A673 (cell line): ENCODE results near the gene DYRK1A. TPM values are rescaled to one million over a fixed set of nuclear protein-coding genes. Genes with fewer than 3 reads are reported as not detected.

Experiments
- BruUV-seq: library from RNA; stranded (reverse); fragments of 400-500 nt; replicated peaks from 2 replicates; lab custom pipeline; 2021; lab: Mats Ljungman, UMichigan
- CTCF ChIA-PET: fragments of 300-600 bp; sonication (Branson Sonifier 250); formaldehyde crosslinking; loops from one replicate; lab custom pipeline; 2022; ENCODE audit warnings: antibody characterized with exemption; lab: Charles Lee
- POLR2A ChIA-PET: fragments of 300-600 bp; sonication (Branson Sonifier 250); formaldehyde crosslinking; loops from one replicate; lab custom pipeline; 2022; ENCODE audit warnings: antibody characterized with exemption; ENCODE audit not compliant: low non-redundant PET; lab: Charles Lee
- DNase-seq: peaks from one replicate; pipeline ENCODE4 v3.0.0-alpha.2; 2015; ENCODE audit warnings: low spot score
- H3K27ac ChIP-seq: fragments of 200-600 bp; sonication (generic); 2 replicates; pipeline ENCODE4 v1.5.1; 2016; ENCODE audit warnings: mixed run types, low read depth, mild to moderate bottlenecking, mixed read lengths, antibody characterized with exemption, low read length; ENCODE audit not compliant: poor library complexity, severe bottlenecking
- H3K27me3 ChIP-seq: fragments of 200-600 bp; sonication (generic); replicated peaks from 2 replicates; pipeline ENCODE4 v1.6.1; 2017; ENCODE audit warnings: mixed run types, low read depth, mild to moderate bottlenecking, mixed read lengths, antibody characterized with exemption, low read length; ENCODE audit not compliant: insufficient read depth, poor library complexity
- H3K36me3 ChIP-seq: fragments of 200-600 bp; sonication (generic); 2 replicates; pipeline ENCODE4 v1.6.1; 2016; ENCODE audit warnings: mixed run types, mild to moderate bottlenecking, mixed read lengths, antibody characterized with exemption, low read length; ENCODE audit not compliant: insufficient read depth, poor library complexity, severe bottlenecking
- H3K4me1 ChIP-seq: fragments of 200-600 bp; sonication (generic); 2 replicates; pipeline ENCODE4 v1.6.1; 2017; ENCODE audit warnings: mixed run types, mild to moderate bottlenecking, mixed read lengths, antibody characterized with exemption, low read length; ENCODE audit not compliant: insufficient read depth, poor library complexity, severe bottlenecking
- H3K4me3 ChIP-seq: fragments of 200-600 bp; sonication (generic); 2 replicates; pipeline ENCODE4 v1.5.1; 2016; ENCODE audit warnings: low read depth, mixed run types, mild to moderate bottlenecking, mixed read lengths, low read length; ENCODE audit not compliant: poor library complexity, severe bottlenecking
- H3K9me3 ChIP-seq: fragments of 200-600 bp; sonication (generic); 2 replicates; pipeline ENCODE4 v1.6.1; 2016; ENCODE audit warnings: mixed run types, low read depth, mild to moderate bottlenecking, mixed read lengths, antibody characterized with exemption, low read length; ENCODE audit not compliant: poor library complexity, severe bottlenecking
- CTCF ChIP-seq: fragments of 300-800, 200-600 bp; sonication (generic); conservative IDR thresholded peaks from 2 replicates; pipeline ENCODE4 v1.5.1; 2017; ENCODE audit warnings: low read depth, mild to moderate bottlenecking, antibody characterized with exemption, low read length, moderate library complexity, mixed read lengths
- EZH2 ChIP-seq: fragments of 200-600 bp; sonication (generic); IDR thresholded peaks from 2 replicates; pipeline ENCODE4 v1.6.1; 2017; ENCODE audit warnings: borderline replicate concordance, low read depth, mild to moderate bottlenecking, mixed read lengths, antibody characterized with exemption, low read length; ENCODE audit not compliant: poor library complexity, severe bottlenecking
- intact Hi-C: fragments of 100-400 bp; cut with micrococcal nuclease; formaldehyde crosslinking; loops from one replicate; pipeline ENCODE4 v1.10.0; 2022; ENCODE audit not compliant: unreplicated experiment
- total RNA-seq: library from RNA; stranded (reverse); gene quantifications from 2 replicates; pipeline ENCODE4 v1.2.3, GENCODE V29; 2021

The DYRK1A gene
- total RNA-seq, 1 experiment from 2014 or later = 70.5 TPM

GRCh38 chr21:37367703-37368540, 1.3 kb downstream of the DYRK1A start:
- H3K4me3 ChIP-seq = peak overlapping the region; percentile 65
- no peak for TF ChIP-seq CTCF
- no peak for TF ChIP-seq EZH2
- no peaks in the 10 kb centered on the region for H3K36me3 ChIP-seq
- BruUV-seq = no TSS peak
- peak overlapping the region; percentile 99 for H3K27ac ChIP-seq
- peaks cover 35% of the 10 kb centered on the region for H3K4me1 ChIP-seq
- POLR2A ChIA-PET = no interaction called here
- peak; percentile 36 for DNase-seq
- no peaks in the 10 kb centered on the region for H3K9me3 ChIP-seq
- CTCF ChIA-PET = interaction anchor here (0.6 kb wide), 1 partner anchor 249 kb away, joined by 4 read pairs; no protein-coding TSS in a partner anchor
- H3K27me3 ChIP-seq = no peaks in the 10 kb centered on the region
- intact Hi-C loops = loop anchor here (5.0 to 10.0 kb wide), 2 partner anchors 94 to 197 kb away; no protein-coding TSS in a partner anchor

GRCh38 chr21:37368541-37369279, 2.1 kb downstream of the DYRK1A start:
- H3K27me3 ChIP-seq = no peaks in the 10 kb centered on the region
- no TSS peak for BruUV-seq
- intact Hi-C loops = loop anchor here (5.0 to 10.0 kb wide), 2 partner anchors 94 to 196 kb away; no protein-coding TSS in a partner anchor
- peak overlapping the region; percentile 65 for H3K4me3 ChIP-seq
- H3K4me1 ChIP-seq = peaks cover 40% of the 10 kb centered on the region
- TF ChIP-seq CTCF (no peak), EZH2 (no peak)
- CTCF ChIA-PET = no interaction called here
- POLR2A ChIA-PET = no interaction called here
- H3K36me3 ChIP-seq = no peaks in the 10 kb centered on the region
- no peaks in the 10 kb centered on the region for H3K9me3 ChIP-seq
- H3K27ac ChIP-seq = peak overlapping the region; percentile 99
- DNase-seq = no peak

- no peak for DNase-seq
- Histone ChIP-seq H3K36me3 (no peaks in the 10 kb centered on the region), H3K27ac (peak overlapping the region; percentile 71), H3K4me3 (peak overlapping the region; percentile 65), H3K9me3 (no peaks in the 10 kb centered on the region), H3K27me3 (no peaks in the 10 kb centered on the region), H3K4me1 (peaks cover 46% of the 10 kb centered on the region)
- ChIA-PET POLR2A (no interaction called here), CTCF (no interaction called here)
- TSS peak; percentile 17 for BruUV-seq
- TF ChIP-seq EZH2 (no peak), CTCF (no peak)
- intact Hi-C loops = loop anchor here (5.0 to 10.0 kb wide), 2 partner anchors 93 to 195 kb away; no protein-coding TSS in a partner anchor
Observed at GRCh38 chr21:37369307-37369854, 2.8 kb downstream of the DYRK1A start.
